ENCODE results near the gene GREB1L.
"Not testable (repeated sequence)": the region's sequence is repeated elsewhere in the genome, so short reads cannot be mapped to it uniquely, and the experiment has no call there.

Gene GREB1L

GRCh38 chr18:21254576-21254975 lies 12.5 kb downstream of the GREB1L start:
- Mint-ChIP-seq H3K9me3 (no peaks in the 10 kb centered on the region), H3K36me3 (no peaks in the 10 kb centered on the region), H3K4me3 (no peak overlapping the region), H3K27ac (no peak overlapping the region), H3K4me1 (no peaks in the 10 kb centered on the region), H3K27me3 (peaks cover 7% of the 10 kb centered on the region)

GRCh38 chr18:21255211-21255610 lies 13.2 kb downstream of the GREB1L start:
- no peak overlapping the region for H3K27ac Mint-ChIP-seq
- no peaks in the 10 kb centered on the region for H3K4me1 Mint-ChIP-seq
- H3K27me3 Mint-ChIP-seq, result peaks cover 7% of the 10 kb centered on the region
- no peaks in the 10 kb centered on the region for H3K9me3 Mint-ChIP-seq
- no peaks in the 10 kb centered on the region for H3K36me3 Mint-ChIP-seq
- H3K4me3 Mint-ChIP-seq, result no peak overlapping the region

GRCh38 chr18:21257386-21257785 lies 15.4 kb downstream of the GREB1L start:
- Mint-ChIP-seq H3K36me3 (no peaks in the 10 kb centered on the region), H3K27me3 (peaks cover 6% of the 10 kb centered on the region), H3K4me3 (no peak overlapping the region), H3K27ac (no peak overlapping the region), H3K4me1 (no peaks in the 10 kb centered on the region), H3K9me3 (no peaks in the 10 kb centered on the region)

- no peak overlapping the region for H3K4me3 Mint-ChIP-seq
- H3K4me1 Mint-ChIP-seq, result no peaks in the 10 kb centered on the region
- H3K36me3 Mint-ChIP-seq, result no peaks in the 10 kb centered on the region
- peaks cover 8% of the 10 kb centered on the region for H3K27me3 Mint-ChIP-seq
- H3K27ac Mint-ChIP-seq, result no peak overlapping the region
- H3K9me3 Mint-ChIP-seq, result no peaks in the 10 kb centered on the region
Measured at GRCh38 chr18:21260621-21261020, 18.6 kb downstream of the GREB1L start.

- Mint-ChIP-seq H3K27me3 (peaks cover 6% of the 10 kb centered on the region), H3K36me3 (no peaks in the 10 kb centered on the region), H3K4me1 (no peaks in the 10 kb centered on the region), H3K9me3 (no peaks in the 10 kb centered on the region), H3K4me3 (no peak overlapping the region), H3K27ac (no peak overlapping the region)
Measured at GRCh38 chr18:21261352-21261751, 19.3 kb downstream of the GREB1L start.

GRCh38 chr18:21262244-21262643 lies 20.2 kb downstream of the GREB1L start:
- Mint-ChIP-seq H3K9me3 (no peaks in the 10 kb centered on the region), H3K27ac (no peak overlapping the region), H3K4me3 (no peak overlapping the region), H3K36me3 (no peaks in the 10 kb centered on the region), H3K27me3 (peaks cover 6% of the 10 kb centered on the region), H3K4me1 (no peaks in the 10 kb centered on the region)

GRCh38 chr18:21262979-21263378 lies 20.9 kb downstream of the GREB1L start:
- Mint-ChIP-seq H3K27ac (no peak overlapping the region), H3K36me3 (no peaks in the 10 kb centered on the region), H3K4me1 (no peaks in the 10 kb centered on the region), H3K9me3 (no peaks in the 10 kb centered on the region), H3K4me3 (no peak overlapping the region), H3K27me3 (peaks cover 6% of the 10 kb centered on the region)

- no peaks in the 10 kb centered on the region for H3K36me3 Mint-ChIP-seq
- no peaks in the 10 kb centered on the region for H3K4me1 Mint-ChIP-seq
- H3K27me3 Mint-ChIP-seq, result peaks cover 6% of the 10 kb centered on the region
- H3K27ac Mint-ChIP-seq, result no peak overlapping the region
- H3K9me3 Mint-ChIP-seq, result no peaks in the 10 kb centered on the region
- no peak overlapping the region for H3K4me3 Mint-ChIP-seq
Measured at GRCh38 chr18:21264651-21265050, 22.6 kb downstream of the GREB1L start.

- H3K4me1 Mint-ChIP-seq, result no peaks in the 10 kb centered on the region
- peaks cover 6% of the 10 kb centered on the region for H3K27me3 Mint-ChIP-seq
- H3K36me3 Mint-ChIP-seq, result no peaks in the 10 kb centered on the region
- H3K4me3 Mint-ChIP-seq, result no peak overlapping the region
- H3K9me3 Mint-ChIP-seq, result no peaks in the 10 kb centered on the region
- no peak overlapping the region for H3K27ac Mint-ChIP-seq
Measured at GRCh38 chr18:21265971-21266673, 24.1 kb downstream of the GREB1L start.

GRCh38 chr18:21267400-21267799 lies 25.4 kb downstream of the GREB1L start:
- H3K9me3 Mint-ChIP-seq, result no peaks in the 10 kb centered on the region
- H3K27me3 Mint-ChIP-seq, result peaks cover 6% of the 10 kb centered on the region
- H3K36me3 Mint-ChIP-seq, result no peaks in the 10 kb centered on the region
- no peak overlapping the region for H3K27ac Mint-ChIP-seq
- H3K4me3 Mint-ChIP-seq, result no peak overlapping the region
- H3K4me1 Mint-ChIP-seq, result no peaks in the 10 kb centered on the region

- no peaks in the 10 kb centered on the region for H3K9me3 Mint-ChIP-seq
- H3K27ac Mint-ChIP-seq, result no peak overlapping the region
- no peaks in the 10 kb centered on the region for H3K36me3 Mint-ChIP-seq
- no peak overlapping the region for H3K4me3 Mint-ChIP-seq
- H3K27me3 Mint-ChIP-seq, result no peaks in the 10 kb centered on the region
- no peaks in the 10 kb centered on the region for H3K4me1 Mint-ChIP-seq
Measured at GRCh38 chr18:21269349-21269748, 27.3 kb downstream of the GREB1L start.

- H3K9me3 Mint-ChIP-seq, result no peaks in the 10 kb centered on the region
- H3K4me3 Mint-ChIP-seq, result no peak overlapping the region
- no peaks in the 10 kb centered on the region for H3K27me3 Mint-ChIP-seq
- H3K4me1 Mint-ChIP-seq, result no peaks in the 10 kb centered on the region
- H3K27ac Mint-ChIP-seq, result no peak overlapping the region
- H3K36me3 Mint-ChIP-seq, result no peaks in the 10 kb centered on the region
Measured at GRCh38 chr18:21270453-21270852, 28.4 kb downstream of the GREB1L start.

- Mint-ChIP-seq H3K27ac (no peak overlapping the region), H3K36me3 (no peaks in the 10 kb centered on the region), H3K4me1 (no peaks in the 10 kb centered on the region), H3K4me3 (no peak overlapping the region), H3K27me3 (no peaks in the 10 kb centered on the region), H3K9me3 (peaks cover 7% of the 10 kb centered on the region)
Measured at GRCh38 chr18:21272016-21272579, 30.1 kb downstream of the GREB1L start.

- Mint-ChIP-seq H3K27me3 (peaks cover 3% of the 10 kb centered on the region), H3K9me3 (peaks cover 13% of the 10 kb centered on the region), H3K4me1 (no peaks in the 10 kb centered on the region), H3K36me3 (no peaks in the 10 kb centered on the region), H3K27ac (no peak overlapping the region), H3K4me3 (no peak overlapping the region)
Measured at GRCh38 chr18:21273568-21273967, 31.5 kb downstream of the GREB1L start.

GRCh38 chr18:21275645-21276044 lies 33.6 kb downstream of the GREB1L start:
- no peak overlapping the region for H3K4me3 Mint-ChIP-seq

GRCh38 chr18:21277578-21277977 lies 35.5 kb downstream of the GREB1L start:
- H3K27ac Mint-ChIP-seq, result no peak overlapping the region
- H3K36me3 Mint-ChIP-seq, result no peaks in the 10 kb centered on the region
- H3K4me1 Mint-ChIP-seq, result no peaks in the 10 kb centered on the region
- H3K9me3 Mint-ChIP-seq, result peaks cover 13% of the 10 kb centered on the region
- peaks cover 6% of the 10 kb centered on the region for H3K27me3 Mint-ChIP-seq
- no peak overlapping the region for H3K4me3 Mint-ChIP-seq

More at GRCh38 chr18:21275645-21276044, 33.6 kb downstream of the GREB1L start:
- H3K27me3 Mint-ChIP-seq, result peaks cover 5% of the 10 kb centered on the region
- H3K36me3 Mint-ChIP-seq, result no peaks in the 10 kb centered on the region
- H3K4me1 Mint-ChIP-seq, result no peaks in the 10 kb centered on the region
- H3K27ac Mint-ChIP-seq, result no peak overlapping the region
- H3K9me3 Mint-ChIP-seq, result peaks cover 13% of the 10 kb centered on the region

GRCh38 chr18:21278218-21278617 lies 36.2 kb downstream of the GREB1L start:
- not testable (repeated sequence) for H3K4me3 Mint-ChIP-seq, H3K27ac Mint-ChIP-seq, H3K36me3 Mint-ChIP-seq, H3K4me1 Mint-ChIP-seq, H3K27me3 Mint-ChIP-seq
- peaks cover 13% of the 10 kb centered on the region for H3K9me3 Mint-ChIP-seq
